Keratinocyte (primary cell): ENCODE results near the gene TIMM29. TPM values are rescaled to one million over a fixed set of nuclear protein-coding genes. Genes with fewer than 3 reads are reported as not detected.

Experiments used
- DNase-seq: peaks from one replicate; pipeline ENCODE4 v3.0.0-alpha.2; 2011; ENCODE audit warnings: low read depth, missing footprints, low spot score
- FAIRE-seq: peaks from 2 replicates; lab custom pipeline; 2011; peaks lifted over from hg19 to GRCh38; lab: Jason Lieb, UNC
- H2AFZ ChIP-seq: 2 replicates; pipeline ENCODE4 v1.6.0; 2012; ENCODE audit warnings: low read length, control low read depth, inconsistent platforms; ENCODE audit not compliant: control insufficient read depth
- H3K27ac ChIP-seq: 2 replicates; pipeline ENCODE4 v1.5.1; 2011; ENCODE audit warnings: low read length; ENCODE audit not compliant: control insufficient read depth, insufficient read depth
- H3K27me3 ChIP-seq: 3 replicates; pipeline ENCODE4 v1.6.0; 2011; ENCODE audit warnings: low read length; ENCODE audit not compliant: control insufficient read depth, insufficient read depth; ENCODE audit errors: extremely low read depth
- H3K36me3 ChIP-seq, 2 experiments: 2 replicates in 1 of 2; 3 replicates in 1 of 2; pipeline ENCODE4 v1.5.1; 2011; ENCODE audit warnings: low read length in 2 of 2, mild to moderate bottlenecking in 1 of 2; ENCODE audit not compliant: control insufficient read depth in 2 of 2, insufficient read depth in 2 of 2; ENCODE audit errors: extremely low read depth in 1 of 2
- H3K4me1 ChIP-seq: 3 replicates; pipeline ENCODE4 v1.5.1; 2011; ENCODE audit warnings: low read length; ENCODE audit not compliant: control insufficient read depth, insufficient read depth; ENCODE audit errors: extremely low read depth
- H3K4me2 ChIP-seq: 3 replicates; pipeline ENCODE4 v1.6.0; 2011; ENCODE audit warnings: low read depth, low read length; ENCODE audit not compliant: control insufficient read depth, insufficient read depth; ENCODE audit errors: extremely low read depth
- H3K4me3 ChIP-seq, 3 experiments: fragments of 200-600 bp in 1 of 3; sonication (generic) in 1 of 3; 2 replicates in 2 of 3; 3 replicates in 1 of 3; pipeline ENCODE4 v1.5.1; 2011 to 2016; ENCODE audit warnings: low read length in 3 of 3, mild to moderate bottlenecking in 3 of 3, control low read depth in 2 of 3, inconsistent platforms in 1 of 3, low read depth in 1 of 3, mixed read lengths in 1 of 3, mixed run types in 1 of 3, moderate library complexity in 1 of 3; ENCODE audit not compliant: control insufficient read depth in 2 of 3, insufficient read depth in 2 of 3; ENCODE audit errors: extremely low read depth in 1 of 3
- H3K79me2 ChIP-seq: 2 replicates; pipeline ENCODE4 v1.6.0; 2012; ENCODE audit warnings: low read length; ENCODE audit not compliant: control insufficient read depth, insufficient read depth
- H3K9ac ChIP-seq: 3 replicates; pipeline ENCODE4 v1.6.0; 2011; ENCODE audit warnings: low read length; ENCODE audit not compliant: control insufficient read depth, insufficient read depth; ENCODE audit errors: extremely low read depth
- H3K9me1 ChIP-seq: 3 replicates; pipeline ENCODE4 v1.6.0; 2011; ENCODE audit warnings: low read length; ENCODE audit not compliant: control insufficient read depth, insufficient read depth; ENCODE audit errors: extremely low read depth
- H3K9me3 ChIP-seq: 2 replicates; pipeline ENCODE4 v1.5.1; 2012; ENCODE audit warnings: low read depth, low read length; ENCODE audit not compliant: control insufficient read depth
- H4K20me1 ChIP-seq: 3 replicates; pipeline ENCODE4 v1.6.0; 2011; ENCODE audit warnings: low read length; ENCODE audit not compliant: control insufficient read depth, insufficient read depth; ENCODE audit errors: extremely low read depth
- CTCF ChIP-seq, 3 experiments: IDR thresholded peaks in 1 of 3; conservative IDR thresholded peaks in 1 of 3; optimal IDR thresholded peaks in 1 of 3; 2 replicates in 2 of 3; 3 replicates in 1 of 3; pipeline versions ENCODE3 to v1.5.1; 2011; ENCODE audit warnings: low read length in 3 of 3, mild to moderate bottlenecking in 3 of 3, moderate library complexity in 2 of 3, control low read depth in 1 of 3, inconsistent platforms in 1 of 3; ENCODE audit not compliant: insufficient read depth in 2 of 3; ENCODE audit errors: extremely low read depth in 1 of 3
- EZH2 ChIP-seq: IDR thresholded peaks from one replicate; pipeline ENCODE4 v1.6.1; 2012; ENCODE audit warnings: inconsistent platforms, mild to moderate bottlenecking, low read length, moderate library complexity
- dilution Hi-C: fragments of 300-500 bp; cut with MboI; formaldehyde crosslinking; loops from one replicate; pipeline ENCODE4 v1.7.0; 2020; ENCODE audit warnings: low sequenced_read_pairs; ENCODE audit not compliant: extremely low pct_ligation_motif_present
- polyA plus RNA-seq, 5 experiments: library from polyadenylated mRNA; depleted of rRNA in 3 of 5; stranded (reverse) in 3 of 5; stranded (forward) in 1 of 5; unstranded in 1 of 5; fragments of >200 nt; gene quantifications; 1 replicate in 1 of 5; 2 replicates in 3 of 5; 3 replicates in 1 of 5; pipeline versions ENCODE4 v1.2.1 to v1.2.3, GENCODE V29; 2011 to 2012; ENCODE audit warnings: missing spikeins in 2 of 5, low read depth in 1 of 5, low replicate concordance in 1 of 5

The TIMM29 gene
- polyA plus RNA-seq, 1 donor (not counting 4 experiments of a cell fraction or from before 2014, with no cell fraction given) = 8.4 TPM

DNA sequence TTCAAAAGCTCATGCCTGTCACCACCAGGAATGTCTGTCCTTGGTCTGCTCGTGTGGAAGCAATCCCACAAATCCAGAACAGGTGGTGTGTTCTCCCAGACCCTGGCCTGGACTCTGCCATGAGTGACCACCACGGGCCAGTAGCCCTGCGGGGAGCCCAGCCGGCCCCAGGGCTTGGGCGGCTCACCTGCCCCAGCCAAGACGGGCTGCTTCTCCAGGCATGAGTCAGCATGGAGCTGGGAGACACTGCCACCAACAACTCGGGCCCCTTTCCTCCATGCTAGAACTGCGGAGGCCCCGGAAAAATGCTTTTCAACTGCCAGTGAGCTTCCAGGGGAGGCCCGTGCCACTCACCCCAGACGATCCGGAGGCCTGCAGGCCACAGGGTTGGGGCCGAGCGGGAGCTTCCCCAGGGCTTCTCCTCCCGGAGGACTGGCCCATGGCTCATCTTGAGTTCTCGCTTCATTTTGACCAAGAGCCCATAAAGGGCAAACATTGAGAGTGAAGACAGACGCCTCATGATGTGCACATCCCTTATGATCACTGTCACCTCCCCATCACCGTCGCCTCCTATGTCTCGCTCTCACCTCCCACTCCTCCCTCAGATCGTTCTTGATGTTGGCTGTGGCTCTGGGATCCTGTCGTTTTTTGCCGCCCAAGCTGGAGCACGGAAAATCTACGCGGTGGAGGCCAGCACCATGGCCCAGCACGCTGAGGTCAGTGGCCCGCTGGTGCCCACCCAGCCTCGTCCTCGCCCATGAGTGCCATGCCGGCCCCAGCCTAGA, 16.8 kb upstream of the TIMM29 start:
- dilution Hi-C loops = no loop called here
- no peak overlapping the region for H3K4me2 ChIP-seq
- no peak for TF ChIP-seq EZH2
- no peak for TF ChIP-seq CTCF (optimal IDR thresholded peaks at IDR 0.05 in 1 of 3, IDR thresholded peaks at IDR 0.05 in 1 of 3, conservative IDR thresholded peaks at IDR 0.05 in 1 of 3; ENCODE audit: extremely low read depth in 1 of 3, insufficient read depth in 2 of 3, low read length in 3 of 3)
- H3K4me3 ChIP-seq = no peak overlapping the region
- FAIRE-seq (no peak), DNase-seq (no peak)
- H2AFZ ChIP-seq = no peak overlapping the region
- no peaks in the 10 kb centered on the region for H3K9me3 ChIP-seq
- H3K9ac ChIP-seq = no peak overlapping the region
- no peak overlapping the region for H3K27ac ChIP-seq
- H3K27me3 ChIP-seq = no peaks in the 10 kb centered on the region
- H3K36me3 ChIP-seq = peaks cover 21 to 24% of the 10 kb centered on the region in 2 experiments
- no peaks in the 10 kb centered on the region for H4K20me1 ChIP-seq
- no peaks in the 10 kb centered on the region for H3K79me2 ChIP-seq
- no peaks in the 10 kb centered on the region for H3K9me1 ChIP-seq
- peaks cover 4% of the 10 kb centered on the region for H3K4me1 ChIP-seq

- TF ChIP-seq CTCF (optimal IDR thresholded peaks at IDR 0.05 in 1 of 3, IDR thresholded peaks at IDR 0.05 in 1 of 3, conservative IDR thresholded peaks at IDR 0.05 in 1 of 3; ENCODE audit: extremely low read depth in 1 of 3, insufficient read depth in 2 of 3, low read length in 3 of 3) (no peak), EZH2 (no peak)
- no peaks in the 10 kb centered on the region for H3K9me1 ChIP-seq
- FAIRE-seq (no peak), DNase-seq (no peak)
- H3K79me2 ChIP-seq = no peaks in the 10 kb centered on the region
- H3K4me2 ChIP-seq = no peak overlapping the region
- H3K27ac ChIP-seq = no peak overlapping the region
- peaks cover 21 to 23% of the 10 kb centered on the region in 2 experiments for H3K36me3 ChIP-seq
- no peak overlapping the region for H3K9ac ChIP-seq
- H4K20me1 ChIP-seq = no peaks in the 10 kb centered on the region
- dilution Hi-C loops = no loop called here
- H3K4me3 ChIP-seq = no peak overlapping the region
- no peaks in the 10 kb centered on the region for H3K9me3 ChIP-seq
- H3K4me1 ChIP-seq = peaks cover 4% of the 10 kb centered on the region
- H2AFZ ChIP-seq = no peak overlapping the region
- H3K27me3 ChIP-seq = no peaks in the 10 kb centered on the region
These were observed 16.0 kb upstream of the TIMM29 start for GRCh38 chr19:10912619-10913018.
